ENCODE results near the gene MTERF4. TPM values are rescaled to one million over a fixed set of nuclear protein-coding genes. Genes with fewer than 3 reads are reported as not detected.

Gene MTERF4
- total and polyA plus RNA-seq, 2 of the 4 experiments (the other 2 are of a cell fraction): 26.6 to 33.3 TPM

DNA sequence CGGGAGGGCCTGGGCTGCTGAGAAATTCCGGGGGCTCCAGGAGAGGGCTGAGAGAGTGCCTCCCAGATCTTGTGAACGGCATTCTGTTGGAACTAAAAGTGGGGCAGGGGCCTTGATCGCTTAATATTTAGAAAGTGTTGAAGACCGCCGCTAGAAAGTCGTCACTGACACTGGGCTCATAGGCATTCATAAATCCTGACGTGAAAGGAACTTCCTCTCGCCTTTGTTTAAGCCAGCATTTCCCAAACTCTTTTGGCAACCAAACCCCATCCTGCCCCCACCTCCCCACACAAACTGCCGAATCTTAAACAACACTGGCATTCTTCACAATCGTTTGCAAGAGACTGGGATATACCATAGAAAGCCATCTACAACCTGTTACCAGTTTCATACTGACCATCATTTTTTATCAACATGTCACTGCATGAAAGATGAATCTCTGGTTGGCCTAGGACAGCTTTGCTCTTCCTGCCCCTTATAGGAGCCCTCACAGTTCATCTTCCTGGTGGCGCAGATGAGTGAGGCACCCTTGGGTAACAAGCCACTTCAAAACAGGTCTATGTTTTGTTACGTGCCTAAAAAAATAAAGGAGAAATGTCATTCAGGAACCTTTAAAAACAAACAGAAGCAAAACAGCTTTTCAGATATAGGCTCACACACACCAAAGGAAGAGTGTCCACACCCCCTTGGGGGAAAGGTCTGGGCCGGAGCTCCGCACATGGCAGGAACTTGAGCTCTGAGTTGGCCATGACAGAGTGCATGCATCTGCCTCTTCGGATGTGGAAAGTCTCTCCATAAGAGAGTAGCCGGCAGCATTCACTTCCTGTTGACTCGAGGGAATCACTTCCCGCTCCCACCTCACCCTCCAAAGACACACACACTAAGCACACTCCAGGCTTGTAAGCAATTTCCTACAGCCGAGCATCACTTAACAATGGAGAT is 13.0 kb downstream of the MTERF4 start (continued):
- TF ChIP-seq RAD21 (IDR thresholded peaks at IDR 0.05; ENCODE audit: low read length): no peak

DNA sequence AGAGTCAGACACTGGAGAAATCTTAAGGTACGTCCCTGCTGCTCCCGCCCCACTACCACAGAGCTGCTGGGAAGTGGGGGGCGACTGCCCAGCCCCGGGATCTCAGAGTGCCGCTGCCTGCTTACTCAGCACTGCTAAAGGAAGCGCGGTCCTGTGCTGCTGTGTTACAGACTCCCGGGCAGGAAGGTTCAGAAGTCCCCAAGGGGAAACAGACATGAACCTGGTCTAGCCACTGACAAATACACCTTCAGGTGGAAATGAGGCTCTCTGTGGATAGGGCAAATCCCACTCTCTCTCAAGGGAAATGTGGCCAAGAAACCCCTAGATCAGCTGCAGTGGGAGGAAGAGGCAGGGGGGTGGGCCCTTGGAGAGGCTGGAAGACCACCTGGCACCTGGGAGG is 13.7 kb downstream of the MTERF4 start:
- Histone ChIP-seq H3K14ac (replicated peaks; ENCODE audit: low read depth, low read length) (no peak overlapping the region), H3K4me2 (ENCODE audit: low read depth, low read length) (no peak overlapping the region), H4K91ac (ENCODE audit: insufficient read depth, low read depth, low read length) (no peak overlapping the region), H3K9me1 (ENCODE audit: insufficient read depth, low read length) (no peaks in the 10 kb centered on the region), H3K4ac (ENCODE audit: low read depth, low read length) (no peak overlapping the region), H3K56ac (ENCODE audit: extremely low read depth, insufficient read depth, low read length) (no peak overlapping the region), H3K23ac (ENCODE audit: low read depth, low read length) (no peak overlapping the region), H4K8ac (ENCODE audit: low read depth in 2 of 2, low read length in 2 of 2) (no peak overlapping the region), H2AK9ac (replicated peaks; ENCODE audit: low read depth, low read length, poor library complexity) (no peak overlapping the region), H3K4me3 (ENCODE audit: insufficient read depth, low read depth, low read length) (no peak overlapping the region), H3K27ac (ENCODE audit: insufficient read depth, low read length) (no peak overlapping the region), H2AK5ac (ENCODE audit: low read depth, low read length) (no peak overlapping the region), H3K18ac (ENCODE audit: low read depth, low read length) (no peak overlapping the region), H2BK20ac (ENCODE audit: low read depth, low read length) (no peak overlapping the region), H4K5ac (ENCODE audit: low read depth, low read length) (no peak overlapping the region), H2BK15ac (ENCODE audit: low read depth, low read length) (no peak overlapping the region), H2BK5ac (ENCODE audit: low read depth, low read length, poor library complexity, severe bottlenecking) (no peak overlapping the region), H4K20me1 (ENCODE audit: insufficient read depth, low read length) (0 out of 2 replicates have a peak, but pooled peaks cover 2% of the 10 kb centered on the region), H3K27me3 (ENCODE audit: control insufficient read depth, insufficient read depth, low read length) (no peaks in the 10 kb centered on the region), H3K79me1 (ENCODE audit: low read depth in 1 of 2, low read length in 2 of 2) (peaks cover 0 to 6% of the 10 kb centered on the region in 2 experiments; a peak in 2 of 4 replicates), H3K9ac (ENCODE audit: low read depth, low read length) (no peak overlapping the region), H2AFZ (replicated peaks; ENCODE audit: low read length, poor library complexity) (no peak overlapping the region), H2BK120ac (ENCODE audit: low read depth, low read length) (no peak overlapping the region), H3K36me3 (ENCODE audit: control insufficient read depth, insufficient read depth, low read length) (peaks cover 47% of the 10 kb centered on the region), H3K4me1 (ENCODE audit: control insufficient read depth, insufficient read depth, low read length) (no peaks in the 10 kb centered on the region), H3K9me3 (ENCODE audit: control insufficient read depth, insufficient read depth, low read length) (no peaks in the 10 kb centered on the region)
- ChIA-PET CTCF (no interaction called here), POLR2A (ENCODE audit: unreplicated experiment) (no interaction called here)
- in situ Hi-C loops (cut with MboI; ENCODE audit: low sequenced_read_pairs) (no loop called here), intact Hi-C loops (cut with micrococcal nuclease) (no loop called here), dilution Hi-C loops (cut with HindIII; ENCODE audit: low sequenced_read_pairs, unreplicated experiment) (no loop called here)
- TF ChIP-seq, protein P1, sequence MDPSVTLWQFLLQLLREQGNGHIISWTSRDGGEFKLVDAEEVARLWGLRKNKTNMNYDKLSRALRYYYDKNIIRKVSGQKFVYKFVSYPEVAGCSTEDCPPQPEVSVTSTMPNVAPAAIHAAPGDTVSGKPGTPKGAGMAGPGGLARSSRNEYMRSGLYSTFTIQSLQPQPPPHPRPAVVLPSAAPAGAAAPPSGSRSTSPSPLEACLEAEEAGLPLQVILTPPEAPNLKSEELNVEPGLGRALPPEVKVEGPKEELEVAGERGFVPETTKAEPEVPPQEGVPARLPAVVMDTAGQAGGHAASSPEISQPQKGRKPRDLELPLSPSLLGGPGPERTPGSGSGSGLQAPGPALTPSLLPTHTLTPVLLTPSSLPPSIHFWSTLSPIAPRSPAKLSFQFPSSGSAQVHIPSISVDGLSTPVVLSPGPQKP (IDR thresholded peaks at IDR 0.05; ENCODE audit: borderline replicate concordance, low read depth, low read length): no peak
- TF ChIP-seq MAZ (IDR thresholded peaks at IDR 0.05; ENCODE audit: borderline replicate concordance, low read depth, low read length): no peak
- DNase-seq: no peak
- WGBS, 2 experiments (ENCODE audit: extremely low coverage in 2 of 2, insufficient read length in 1 of 2): 100% methylated on average over 1 of the region's 8 CpGs; no CpG with 5 or more reads in 1 of the 2 experiments
- ATAC-seq (ENCODE audit: low read depth): no peak
- BruUV-seq (replicated peaks): no TSS peak

Measured in IMR-90 (cell line).